ENCODE results near the gene RTBDN. TPM values are rescaled to one million over a fixed set of nuclear protein-coding genes. Genes with fewer than 3 reads are reported as not detected.

Gene RTBDN
- total RNA-seq, 1 donor from 2014 or later = not detected

- H3K9me3 ChIP-seq = no peaks in the 10 kb centered on the region
- peaks cover 51 to 69% of the 10 kb centered on the region in 2 donors for H3K4me1 ChIP-seq
- H3K36me3 ChIP-seq = peaks cover 0 to under 1% of the 10 kb centered on the region in 2 donors
- no peak for DNase-seq (ENCODE audit: low spot score in 2 of 2)
- H3K27ac ChIP-seq = peak overlapping the region; percentile 95 to 96
- intact Hi-C loops (cut with DNase I) = loop anchor here (10.0 kb wide), 1 partner anchor 1252 kb away; the partner anchor contains the start of gene CNN1
- no peak for TF ChIP-seq CTCF (IDR thresholded peaks at IDR 0.05)
- H3K4me3 ChIP-seq = no peak overlapping the region
- no peaks in the 10 kb centered on the region for H3K27me3 ChIP-seq
Observed at GRCh38 chr19:12786952-12787351, 47.4 kb downstream of the RTBDN start.

- Histone ChIP-seq H3K27me3 (no peaks in the 10 kb centered on the region), H3K4me1 (peaks cover 51 to 71% of the 10 kb centered on the region in 2 donors), H3K36me3 (no peaks in the 10 kb centered on the region), H3K4me3 (no peak overlapping the region), H3K9me3 (no peaks in the 10 kb centered on the region), H3K27ac (peak overlapping the region; percentile 95 to 96)
- peak; percentile 72 to 89 for DNase-seq (ENCODE audit: low spot score in 2 of 2)
- TF ChIP-seq CTCF (IDR thresholded peaks at IDR 0.05) = no peak
- intact Hi-C loops (cut with DNase I) = loop anchor here (10.0 kb wide), 1 partner anchor 1252 kb away; the partner anchor contains the start of gene CNN1
Observed at GRCh38 chr19:12786141-12786870, 48.1 kb downstream of the RTBDN start.

- Histone ChIP-seq H3K4me1 (peaks cover 51 to 71% of the 10 kb centered on the region in 2 donors), H3K27ac (peak overlapping the region; percentile 95 to 96), H3K36me3 (no peaks in the 10 kb centered on the region), H3K4me3 (peak overlapping the region in 1 of 2 donors; percentile 30), H3K27me3 (no peaks in the 10 kb centered on the region), H3K9me3 (no peaks in the 10 kb centered on the region)
- DNase-seq (ENCODE audit: low spot score in 2 of 2) = peak in 1 of 2 donors; percentile 74
- intact Hi-C loops (cut with DNase I) = loop anchor here (10.0 kb wide), 1 partner anchor 1251 kb away; the partner anchor contains the start of gene CNN1
- TF ChIP-seq CTCF (IDR thresholded peaks at IDR 0.05) = no peak
Observed at GRCh38 chr19:12785431-12786031, 48.8 kb downstream of the RTBDN start.

- DNase-seq (ENCODE audit: low spot score in 2 of 2) = peak in 1 of 2 donors; percentile 77
- Histone ChIP-seq H3K36me3 (no peaks in the 10 kb centered on the region), H3K4me3 (peak overlapping the region in 1 of 2 donors; percentile 30), H3K4me1 (peaks cover 51 to 71% of the 10 kb centered on the region in 2 donors), H3K9me3 (no peaks in the 10 kb centered on the region), H3K27me3 (no peaks in the 10 kb centered on the region), H3K27ac (peak overlapping the region; percentile 95 to 96)
- TF ChIP-seq CTCF (IDR thresholded peaks at IDR 0.05) = no peak
- intact Hi-C loops (cut with DNase I) = loop anchor here (10.0 kb wide), 1 partner anchor 1250 kb away; the partner anchor contains the start of gene CNN1
Observed at GRCh38 chr19:12784871-12785430, 49.4 kb downstream of the RTBDN start.

GRCh38 chr19:12784394-12784870, 49.9 kb downstream of the RTBDN start:
- TF ChIP-seq CTCF (IDR thresholded peaks at IDR 0.05) = no peak
- H3K27ac ChIP-seq = peak overlapping the region; percentile 95 to 96
- H3K27me3 ChIP-seq = no peaks in the 10 kb centered on the region
- no peak for DNase-seq (ENCODE audit: low spot score in 2 of 2)
- H3K4me3 ChIP-seq = peak overlapping the region in 1 of 2 donors; percentile 65
- no peaks in the 10 kb centered on the region for H3K36me3 ChIP-seq
- H3K9me3 ChIP-seq = no peaks in the 10 kb centered on the region
- H3K4me1 ChIP-seq = peaks cover 51 to 74% of the 10 kb centered on the region in 2 donors
- intact Hi-C loops (cut with DNase I) = loop anchor here (10.0 kb wide), 1 partner anchor 1250 kb away; the partner anchor contains the start of gene CNN1

Measured in ascending aorta (tissue), 2 donors.